AG08395 (cell line): ENCODE measurements around the gene MTG1.
A peak's percentile ranks its signal among the peaks of the same experiment; 100 is the strongest.
"Not testable (repeated sequence)": the region's sequence is repeated elsewhere in the genome, so short reads cannot be mapped to it uniquely, and the experiment has no call there.

Source experiments
- DNase-seq: peaks from one replicate; pipeline ENCODE4 v3.0.0; 2012; ENCODE audit warnings: mixed read lengths, low spot score

Gene MTG1

GRCh38 chr10:133400624-133401424, 6.9 kb downstream of the MTG1 start:
- DNase-seq = no peak

- no peak for DNase-seq
Observed at GRCh38 chr10:133401500-133401899, 7.5 kb downstream of the MTG1 start.

DNA sequence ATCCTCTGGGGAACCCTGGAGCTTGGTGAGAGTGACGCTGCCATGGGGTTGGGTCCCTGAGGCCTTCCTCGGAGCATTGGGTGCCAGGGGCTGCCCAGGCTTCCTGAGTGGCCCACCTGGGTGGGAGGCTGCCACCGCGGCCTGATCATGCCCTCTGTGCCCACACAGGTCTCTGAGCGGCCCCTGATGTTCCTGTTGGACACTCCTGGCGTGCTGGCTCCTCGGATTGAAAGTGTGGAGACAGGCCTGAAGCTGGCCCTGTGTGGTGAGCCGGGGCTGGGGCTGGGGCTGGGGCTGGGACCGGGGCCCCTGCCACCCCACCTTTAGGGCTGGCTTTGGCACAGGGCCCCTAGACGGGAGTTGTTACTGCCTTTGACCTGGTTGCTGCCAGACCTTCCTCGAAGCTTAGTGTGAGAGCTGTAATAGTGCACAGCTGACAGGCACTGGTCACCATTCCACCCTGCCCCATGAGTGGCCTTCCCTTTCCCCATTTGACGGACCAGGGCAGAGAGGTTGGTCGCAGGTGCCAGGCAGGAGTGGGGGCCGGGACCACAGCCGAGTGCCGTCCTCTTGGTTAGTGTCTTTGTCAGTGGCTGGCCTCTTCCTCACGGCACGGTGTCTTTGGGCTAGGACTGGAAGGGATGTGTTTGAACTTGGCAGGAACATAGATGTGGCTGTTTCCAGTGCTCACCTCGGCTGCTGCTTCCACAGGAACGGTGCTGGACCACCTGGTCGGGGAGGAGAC, 8.2 kb downstream of the MTG1 start:
- no peak for DNase-seq

DNA sequence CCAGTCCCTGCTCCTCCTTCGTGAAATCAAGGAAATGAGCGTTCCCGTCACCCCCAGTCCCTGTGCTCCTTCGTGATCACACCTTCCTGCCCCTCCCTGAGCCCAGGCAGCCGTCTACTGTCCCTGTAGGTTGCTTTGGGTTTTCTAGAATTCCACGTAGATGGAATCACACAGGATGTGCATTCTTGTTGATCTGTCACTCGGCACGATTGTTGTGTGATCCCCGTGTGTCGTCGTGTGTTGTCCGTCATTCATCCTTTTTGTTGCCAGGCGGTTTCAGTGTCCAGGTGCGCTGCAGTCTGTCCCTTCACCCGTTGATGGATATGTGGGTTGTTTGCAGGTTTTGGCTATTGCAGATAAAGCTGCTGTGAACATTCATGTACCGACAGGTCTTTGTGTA, 9.4 kb downstream of the MTG1 start:
- DNase-seq = no peak

- DNase-seq = no peak
Observed at GRCh38 chr10:133403784-133404183, 9.8 kb downstream of the MTG1 start.

DNA sequence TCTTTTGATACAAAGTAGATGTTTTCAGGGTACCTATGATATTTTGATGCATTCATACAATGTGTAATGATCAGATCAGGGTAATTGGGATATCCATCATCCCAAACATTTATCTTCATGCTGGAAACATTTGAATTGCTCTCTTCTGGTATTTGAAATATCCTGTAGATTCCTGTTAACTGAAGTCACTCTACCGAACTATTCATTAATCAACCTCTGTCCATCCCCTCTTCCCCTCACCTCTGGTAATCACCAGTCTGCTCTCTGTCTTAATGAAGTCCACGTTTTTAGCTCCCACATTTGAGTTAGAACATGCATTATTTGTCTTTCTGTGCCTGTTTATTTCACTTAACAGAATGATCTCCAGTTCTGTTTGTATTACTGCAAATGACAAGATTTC, 11.3 kb downstream of the MTG1 start:
- DNase-seq = peak; percentile 9

DNA sequence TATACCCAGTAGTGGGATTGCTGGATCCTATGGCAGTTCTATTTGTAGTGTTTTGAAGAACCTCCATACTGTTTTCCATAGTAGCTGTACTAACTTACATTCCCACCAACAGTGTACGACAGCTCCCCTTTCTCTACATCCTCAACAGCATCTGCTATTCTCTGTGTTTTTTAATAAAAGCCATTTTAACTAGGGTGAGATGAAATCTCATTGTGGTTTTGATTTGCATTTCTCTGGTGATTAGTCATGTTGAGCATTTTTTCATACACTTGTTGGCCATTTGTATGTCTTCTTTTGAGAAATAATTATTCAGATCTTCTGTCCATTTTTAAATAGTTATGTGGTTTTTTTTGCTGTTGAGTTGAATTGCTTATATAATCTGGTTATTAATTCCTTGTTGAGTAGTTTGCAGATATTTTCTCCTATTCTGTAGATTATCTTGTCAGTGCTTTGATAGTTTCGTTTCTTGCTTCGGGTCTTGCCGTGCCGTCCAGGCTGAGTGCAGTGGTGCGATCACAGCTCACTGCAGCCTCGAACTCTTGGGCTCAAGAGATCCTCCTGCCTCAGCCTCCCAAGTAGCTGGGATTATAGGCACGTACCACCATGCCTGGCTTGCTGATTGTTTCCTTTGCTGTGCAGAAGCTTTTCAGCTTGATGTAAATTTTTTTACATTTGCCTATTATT, 12.0 kb downstream of the MTG1 start:
- DNase-seq = no peak

DNA sequence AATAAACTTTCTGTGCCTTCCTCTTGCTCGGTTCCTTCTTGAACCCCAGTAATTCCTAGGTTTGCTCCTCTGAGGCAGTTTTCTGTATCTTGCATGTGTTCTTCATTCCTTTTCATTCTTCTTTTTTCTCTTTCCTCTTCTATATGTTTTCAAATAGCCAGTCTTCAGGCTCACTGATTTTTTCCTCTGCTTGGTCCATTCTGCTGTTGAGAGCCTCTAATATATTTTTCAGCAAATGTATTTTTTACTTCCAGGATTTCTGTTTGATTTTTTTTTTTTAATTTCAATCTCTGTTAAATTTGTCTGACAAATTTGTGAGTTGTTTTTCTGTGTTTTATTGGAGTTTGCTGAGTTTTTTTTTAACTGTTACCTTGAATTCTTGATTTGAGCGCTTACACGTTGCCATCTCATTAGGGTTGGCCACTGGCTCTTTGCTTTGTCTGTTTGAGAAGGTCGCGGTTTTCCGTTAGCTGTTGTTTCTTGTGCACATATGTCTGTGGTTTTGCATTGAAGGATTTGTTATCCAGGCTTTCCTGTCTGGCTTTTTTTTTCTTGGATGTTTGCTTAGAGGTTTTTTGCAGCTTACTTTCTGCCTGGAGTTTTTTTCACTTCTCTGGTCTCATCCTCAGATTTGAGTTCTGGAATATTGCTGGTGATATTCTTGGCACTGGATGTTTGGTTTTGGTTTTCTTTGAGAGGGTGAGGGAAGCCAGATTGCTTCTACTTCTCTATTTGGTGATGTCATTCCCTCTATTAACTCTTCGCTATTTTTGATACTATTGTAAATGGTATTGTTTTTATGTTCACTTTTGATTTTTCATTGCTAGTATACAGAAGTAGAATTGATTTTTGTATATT, 17.8 kb downstream of the MTG1 start:
- DNase-seq = no peak

- no peak for DNase-seq
Observed at GRCh38 chr10:133412381-133412711, 18.4 kb downstream of the MTG1 start.

GRCh38 chr10:133414401-133414800, 20.4 kb downstream of the MTG1 start:
- DNase-seq = not testable (repeated sequence)

DNA sequence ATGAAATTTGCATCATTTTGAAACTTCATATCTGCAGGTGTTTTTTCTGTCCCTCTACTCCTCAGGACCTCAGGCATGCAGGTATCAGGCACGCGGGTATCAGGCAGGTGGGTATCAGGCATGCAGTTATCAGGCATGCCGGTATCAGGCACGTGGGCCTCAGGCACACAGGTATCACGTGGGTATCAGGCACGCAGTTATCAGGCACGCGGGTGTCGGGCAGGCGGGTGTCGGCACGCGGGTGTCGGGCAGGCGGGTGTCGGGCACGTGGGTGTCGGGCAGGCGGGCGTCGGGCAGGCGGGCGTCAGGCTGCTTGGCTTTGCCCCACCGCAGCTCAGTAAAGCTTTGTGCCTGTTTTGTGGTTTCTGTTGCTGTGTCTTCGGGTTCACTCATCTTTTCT, 21.8 kb downstream of the MTG1 start:
- no peak for DNase-seq

GRCh38 chr10:133418289-133418993, 24.5 kb downstream of the MTG1 start:
- no peak for DNase-seq

DNA sequence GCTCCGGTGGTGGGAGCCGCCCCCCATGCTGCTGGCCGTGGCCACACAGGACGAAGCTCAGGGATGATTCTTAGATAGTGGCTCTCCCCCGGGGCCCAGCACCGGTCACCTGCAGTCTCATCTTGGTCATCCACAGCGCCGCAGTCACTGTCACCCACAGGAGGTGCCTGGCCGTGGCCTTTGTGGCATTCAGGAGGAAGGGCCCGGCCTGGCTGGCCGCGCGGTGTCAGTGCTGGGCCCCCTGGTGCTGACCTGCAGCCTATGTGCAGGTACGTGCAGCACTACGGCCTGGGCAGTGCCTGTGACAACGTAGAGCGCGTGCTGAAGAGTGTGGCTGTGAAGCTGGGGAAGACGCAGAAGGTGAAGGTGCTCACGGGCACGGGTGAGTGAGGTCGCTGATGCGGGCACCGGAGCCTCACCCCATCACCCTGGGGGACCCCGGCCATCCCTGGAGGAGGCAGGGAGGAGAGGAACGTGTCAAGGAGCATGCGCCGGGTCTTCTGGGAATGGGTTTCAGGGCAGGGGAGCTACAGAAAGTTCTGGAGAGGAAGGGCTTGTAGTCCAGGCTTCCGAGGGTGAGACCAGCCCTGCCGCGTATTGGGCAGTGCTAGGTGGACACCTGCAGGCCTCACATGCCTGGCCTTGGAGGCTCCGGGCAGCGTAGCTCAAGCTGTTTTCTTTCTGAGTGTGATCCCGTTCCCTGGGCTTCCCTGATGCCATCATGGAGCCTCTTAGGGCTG, 25.4 kb downstream of the MTG1 start:
- DNase-seq = no peak

- DNase-seq = no peak
Observed at GRCh38 chr10:133420028-133420427, 26.1 kb downstream of the MTG1 start.

- no peak for DNase-seq
Observed at GRCh38 chr10:133420579-133420978, 26.6 kb downstream of the MTG1 start.

- DNase-seq = no peak
Observed at GRCh38 chr10:133421336-133422222, 27.6 kb downstream of the MTG1 start.

DNA sequence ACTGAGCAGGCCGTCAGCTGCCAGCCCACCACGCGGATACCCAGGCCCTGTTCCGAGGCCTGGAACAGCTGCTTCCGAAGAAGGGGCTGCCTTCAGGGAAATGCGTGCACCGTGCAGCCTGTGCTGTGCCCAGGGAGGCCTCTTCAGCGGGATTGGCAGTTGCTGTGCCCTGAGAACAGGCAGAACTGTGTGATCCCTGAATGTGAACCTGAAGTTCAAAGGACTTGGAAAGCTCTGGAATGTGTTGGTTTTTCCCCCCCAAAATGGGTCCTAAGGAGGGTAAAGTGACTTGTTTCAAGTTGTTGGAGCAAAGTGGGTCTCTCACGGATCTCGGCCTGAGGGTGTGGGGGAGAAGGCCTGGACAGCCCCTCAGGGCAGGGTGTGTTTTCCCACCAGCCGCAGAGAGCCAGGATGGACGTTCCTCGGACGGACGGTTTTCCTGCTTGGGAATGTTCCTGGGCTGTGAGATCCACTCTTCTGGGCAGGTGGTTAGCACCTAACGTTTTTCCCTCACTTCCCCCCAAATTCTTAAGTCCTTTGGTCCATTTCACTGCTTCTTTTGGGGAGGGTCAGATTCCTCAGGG, 28.4 kb downstream of the MTG1 start:
- no peak for DNase-seq

DNA sequence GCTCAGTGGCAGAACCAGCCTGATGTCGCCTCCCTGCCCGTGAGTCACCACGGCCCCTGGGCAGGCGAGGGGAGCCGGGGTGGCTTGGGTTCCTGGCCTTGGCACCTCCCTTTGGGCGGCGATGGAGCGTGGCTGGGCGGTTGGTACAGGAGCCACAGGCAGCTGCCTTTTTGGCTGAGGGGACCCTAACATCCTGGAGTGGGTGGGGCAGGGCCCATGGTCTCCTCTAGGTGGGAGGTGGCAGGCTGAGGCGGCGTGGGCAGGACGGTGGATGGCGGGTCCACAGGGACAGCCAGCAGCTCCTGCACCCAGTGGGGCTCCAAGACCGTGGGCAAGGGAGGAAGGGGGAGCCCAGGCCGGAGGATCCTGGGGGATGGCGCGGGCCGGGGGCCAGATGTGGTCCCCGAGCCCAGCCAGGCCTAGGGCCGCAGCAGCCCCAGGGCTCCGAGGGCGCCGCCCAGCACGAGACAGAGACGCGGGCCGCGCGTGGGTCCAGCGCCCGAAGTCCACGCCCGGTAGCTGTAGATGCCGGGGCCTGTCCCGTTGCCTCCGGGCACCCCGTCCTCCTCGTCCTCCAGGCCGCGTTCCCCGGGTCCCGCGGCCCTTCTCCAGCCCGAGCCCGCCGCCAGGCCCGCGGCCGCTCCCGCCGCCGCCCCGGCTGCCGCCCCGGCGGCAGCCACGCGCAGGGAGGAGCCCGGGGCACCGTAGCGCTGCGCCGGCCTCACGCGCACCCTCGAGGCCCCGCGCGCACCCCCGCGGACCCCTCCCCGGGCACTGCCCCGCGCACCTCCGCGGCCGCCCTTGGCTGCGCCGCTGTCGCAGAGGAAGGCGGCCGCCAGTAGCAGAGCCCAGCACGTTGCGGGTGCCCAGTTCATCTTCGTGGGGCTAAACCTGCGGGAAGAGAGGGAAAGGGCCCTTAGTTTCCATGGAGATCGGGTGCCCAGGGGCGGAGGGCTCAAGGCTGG, 29.1 kb downstream of the MTG1 start:
- DNase-seq = no peak
